Activated CD8-positive, alpha-beta T cell treated with anti-CD3 and anti-CD28 coated beads for 36 hours (primary cell): Measurements from ENCODE around the gene DNAJC16. TPM values are rescaled to one million over a fixed set of nuclear protein-coding genes. Genes with fewer than 3 reads are reported as not detected.

Experiments used
- ATAC-seq: fragments of 200-7000 bp; cut with Tn5 transposase; one replicate; pipeline ENCODE4 v1.10.0; 2021; ENCODE audit warnings: mild to moderate bottlenecking, moderate library complexity
- CTCF ChIA-PET: fragments of 350-600 bp; sonication (Branson Sonifier 250); formaldehyde crosslinking; loops from one replicate; lab custom pipeline; 2021; ENCODE audit warnings: antibody characterized with exemption; lab: Charles Lee
- POLR2A ChIA-PET: fragments of 350-600 bp; sonication (Branson Sonifier 250); formaldehyde crosslinking; loops from one replicate; lab custom pipeline; 2021; ENCODE audit warnings: antibody characterized with exemption; lab: Charles Lee
- DNase-seq: peaks from one replicate; pipeline ENCODE4 v3.0.0-alpha.2; 2020
- H3K27ac Mint-ChIP-seq: one replicate; pipeline ENCODE4 v1.8.0; 2021; ENCODE audit warnings: mild to moderate bottlenecking, mixed read lengths
- H3K27me3 Mint-ChIP-seq: one replicate; pipeline ENCODE4 v1.8.0; 2021; ENCODE audit warnings: mixed read lengths
- H3K36me3 Mint-ChIP-seq: one replicate; pipeline ENCODE4 v1.8.0; 2021; ENCODE audit warnings: low read depth, mixed read lengths
- H3K4me1 Mint-ChIP-seq: one replicate; pipeline ENCODE4 v1.8.0; 2021; ENCODE audit warnings: low read depth, mixed read lengths
- H3K4me3 Mint-ChIP-seq: one replicate; pipeline ENCODE4 v1.8.0; 2021; ENCODE audit warnings: mild to moderate bottlenecking, moderate library complexity, mixed read lengths
- H3K9me3 Mint-ChIP-seq: one replicate; pipeline ENCODE4 v1.8.0; 2021; ENCODE audit warnings: mixed read lengths
- intact Hi-C: fragments of 100-400 bp; cut with micrococcal nuclease; formaldehyde crosslinking; loops from one replicate; pipeline ENCODE4 v1.10.0; 2022
- total RNA-seq, 2 experiments: library from RNA; stranded (reverse); gene quantifications; one replicate each; pipeline ENCODE4 v1.2.3, GENCODE V29; 2021
- TF ChIP-seq, protein P1 (sequence below): fragments of 200-600 bp; IDR thresholded peaks from one replicate; pipeline ENCODE4 v1.8.0; 2022; ENCODE audit warnings: antibody characterized with exemption, mild to moderate bottlenecking

The DNAJC16 gene
- total RNA-seq, 2 experiments from 2014 or later = 10.0 to 13.0 TPM

DNA sequence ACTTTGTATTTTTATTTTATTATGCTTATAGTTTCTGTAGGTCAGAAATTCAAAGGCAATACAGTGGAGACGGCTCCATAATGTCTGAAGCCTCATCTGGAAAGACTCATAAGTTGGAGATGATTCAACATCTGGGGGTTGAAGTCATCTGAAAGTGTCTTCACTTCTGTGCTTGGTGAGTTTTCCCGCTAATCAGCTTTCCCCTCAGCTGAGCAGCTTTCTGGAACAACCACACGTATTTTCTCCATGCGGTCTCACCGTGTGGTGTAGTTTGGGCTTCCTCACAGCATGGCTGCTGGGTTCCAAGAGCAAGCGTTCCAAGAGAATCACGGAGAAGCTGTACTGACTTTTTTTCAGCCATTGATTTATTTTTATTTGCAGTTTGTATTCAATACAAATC is 83.0 kb downstream of the DNAJC16 start:
- Mint-ChIP-seq H3K4me3 (no peak overlapping the region), H3K9me3 (no peaks in the 10 kb centered on the region), H3K27ac (no peak overlapping the region), H3K36me3 (no peaks in the 10 kb centered on the region), H3K4me1 (no peaks in the 10 kb centered on the region), H3K27me3 (no peaks in the 10 kb centered on the region)
- ChIA-PET POLR2A (interaction anchor here (1.2 kb wide), 1 partner anchor 9 kb away, joined by 3 read pairs; no protein-coding TSS in a partner anchor), CTCF (no interaction called here)
- ATAC-seq = no peak
- intact Hi-C loops = no loop called here
- TF ChIP-seq, protein P1, sequence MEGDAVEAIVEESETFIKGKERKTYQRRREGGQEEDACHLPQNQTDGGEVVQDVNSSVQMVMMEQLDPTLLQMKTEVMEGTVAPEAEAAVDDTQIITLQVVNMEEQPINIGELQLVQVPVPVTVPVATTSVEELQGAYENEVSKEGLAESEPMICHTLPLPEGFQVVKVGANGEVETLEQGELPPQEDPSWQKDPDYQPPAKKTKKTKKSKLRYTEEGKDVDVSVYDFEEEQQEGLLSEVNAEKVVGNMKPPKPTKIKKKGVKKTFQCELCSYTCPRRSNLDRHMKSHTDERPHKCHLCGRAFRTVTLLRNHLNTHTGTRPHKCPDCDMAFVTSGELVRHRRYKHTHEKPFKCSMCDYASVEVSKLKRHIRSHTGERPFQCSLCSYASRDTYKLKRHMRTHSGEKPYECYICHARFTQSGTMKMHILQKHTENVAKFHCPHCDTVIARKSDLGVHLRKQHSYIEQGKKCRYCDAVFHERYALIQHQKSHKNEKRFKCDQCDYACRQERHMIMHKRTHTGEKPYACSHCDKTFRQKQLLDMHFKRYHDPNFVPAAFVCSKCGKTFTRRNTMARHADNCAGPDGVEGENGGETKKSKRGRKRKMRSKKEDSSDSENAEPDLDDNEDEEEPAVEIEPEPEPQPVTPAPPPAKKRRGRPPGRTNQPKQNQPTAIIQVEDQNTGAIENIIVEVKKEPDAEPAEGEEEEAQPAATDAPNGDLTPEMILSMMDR = no peak
- no peak for DNase-seq

DNA sequence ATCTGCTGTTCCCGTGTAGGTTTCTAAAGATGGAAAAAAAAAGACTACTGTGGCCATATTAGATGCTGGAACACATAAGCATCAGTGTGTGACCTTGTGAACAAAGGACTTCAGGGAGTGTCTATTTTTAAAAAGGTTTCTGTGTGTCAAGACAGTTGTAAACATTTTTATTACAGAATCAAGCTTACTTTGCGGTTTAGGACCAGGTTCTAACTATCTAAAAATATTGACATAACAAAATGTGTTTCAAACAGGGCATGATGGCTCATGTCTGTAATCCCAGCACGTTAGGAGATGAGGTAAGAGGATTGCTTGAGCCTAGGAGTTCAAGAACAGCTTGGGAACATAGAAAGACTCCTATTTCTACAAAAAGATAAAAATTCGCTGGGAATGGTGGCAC is 83.5 kb downstream of the DNAJC16 start:
- no peak overlapping the region for H3K27ac Mint-ChIP-seq
- no peak for ATAC-seq
- no peaks in the 10 kb centered on the region for H3K36me3 Mint-ChIP-seq
- TF ChIP-seq, protein P1 = no peak
- no peak for DNase-seq
- no peaks in the 10 kb centered on the region for H3K27me3 Mint-ChIP-seq
- H3K9me3 Mint-ChIP-seq = no peaks in the 10 kb centered on the region
- ChIA-PET CTCF (no interaction called here), POLR2A (interaction anchor here (1.2 kb wide), 1 partner anchor 8 kb away, joined by 3 read pairs; no protein-coding TSS in a partner anchor)
- H3K4me3 Mint-ChIP-seq = no peak overlapping the region
- intact Hi-C loops = no loop called here
- H3K4me1 Mint-ChIP-seq = no peaks in the 10 kb centered on the region

DNA sequence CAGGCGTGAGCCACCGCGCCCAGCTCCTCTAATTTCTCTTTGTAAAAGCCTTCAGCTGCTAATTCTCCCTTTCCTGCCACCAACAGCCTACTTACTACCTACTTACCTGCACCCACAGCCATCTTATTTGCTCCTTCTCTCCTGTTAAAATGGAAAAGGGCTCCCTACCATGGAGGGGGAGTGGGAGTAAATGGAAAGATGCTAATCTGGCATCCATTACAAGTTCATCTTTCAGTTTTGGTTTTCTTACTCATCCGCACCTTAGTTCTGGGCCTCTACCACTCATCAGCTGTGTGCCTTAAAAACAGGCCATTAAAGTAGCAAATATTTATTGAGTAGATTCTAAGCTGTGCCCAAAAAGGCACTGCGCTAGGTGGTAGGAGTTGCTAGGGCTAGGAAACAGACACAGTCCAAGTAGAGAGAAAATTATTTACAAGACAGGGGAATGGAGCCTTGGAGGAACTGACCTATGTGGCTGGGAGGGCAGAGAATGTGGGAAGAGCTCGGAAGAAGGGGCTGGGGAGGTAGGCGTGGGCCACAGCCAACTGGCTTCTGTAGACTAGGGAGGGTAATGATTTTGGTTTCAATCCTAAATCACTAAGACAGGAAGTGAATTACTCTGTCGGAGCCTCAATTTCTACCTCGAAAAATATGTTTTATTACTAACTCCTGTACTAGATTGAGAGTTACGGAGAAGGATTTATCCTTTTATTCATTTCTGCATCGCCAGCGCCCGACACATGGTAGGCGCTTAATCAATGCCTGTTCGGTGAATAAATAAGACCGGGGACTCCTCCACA is 89.9 kb downstream of the DNAJC16 start:
- peak overlapping the region; percentile 88 for H3K27ac Mint-ChIP-seq
- intact Hi-C loops = loop anchor here (5.0 kb wide), 1 partner anchor 89 kb away; the partner anchor contains the start of gene DNAJC16
- TF ChIP-seq, protein P1 = no peak
- ATAC-seq = peak; percentile 28
- H3K4me3 Mint-ChIP-seq = peak overlapping the region; percentile 83
- H3K9me3 Mint-ChIP-seq = no peaks in the 10 kb centered on the region
- peaks cover 25% of the 10 kb centered on the region for H3K36me3 Mint-ChIP-seq
- ChIA-PET POLR2A (interaction anchor here (1.3 to 3.1 kb wide), 2 partner anchors 12 to 37 kb away, joined by 6 to 14 read pairs; no protein-coding TSS in a partner anchor), CTCF (interaction anchor here (1.4 kb wide), 1 partner anchor 13 kb away, joined by 5 read pairs; no protein-coding TSS in a partner anchor)
- peaks cover 36% of the 10 kb centered on the region for H3K4me1 Mint-ChIP-seq
- no peaks in the 10 kb centered on the region for H3K27me3 Mint-ChIP-seq
- no peak for DNase-seq

DNA sequence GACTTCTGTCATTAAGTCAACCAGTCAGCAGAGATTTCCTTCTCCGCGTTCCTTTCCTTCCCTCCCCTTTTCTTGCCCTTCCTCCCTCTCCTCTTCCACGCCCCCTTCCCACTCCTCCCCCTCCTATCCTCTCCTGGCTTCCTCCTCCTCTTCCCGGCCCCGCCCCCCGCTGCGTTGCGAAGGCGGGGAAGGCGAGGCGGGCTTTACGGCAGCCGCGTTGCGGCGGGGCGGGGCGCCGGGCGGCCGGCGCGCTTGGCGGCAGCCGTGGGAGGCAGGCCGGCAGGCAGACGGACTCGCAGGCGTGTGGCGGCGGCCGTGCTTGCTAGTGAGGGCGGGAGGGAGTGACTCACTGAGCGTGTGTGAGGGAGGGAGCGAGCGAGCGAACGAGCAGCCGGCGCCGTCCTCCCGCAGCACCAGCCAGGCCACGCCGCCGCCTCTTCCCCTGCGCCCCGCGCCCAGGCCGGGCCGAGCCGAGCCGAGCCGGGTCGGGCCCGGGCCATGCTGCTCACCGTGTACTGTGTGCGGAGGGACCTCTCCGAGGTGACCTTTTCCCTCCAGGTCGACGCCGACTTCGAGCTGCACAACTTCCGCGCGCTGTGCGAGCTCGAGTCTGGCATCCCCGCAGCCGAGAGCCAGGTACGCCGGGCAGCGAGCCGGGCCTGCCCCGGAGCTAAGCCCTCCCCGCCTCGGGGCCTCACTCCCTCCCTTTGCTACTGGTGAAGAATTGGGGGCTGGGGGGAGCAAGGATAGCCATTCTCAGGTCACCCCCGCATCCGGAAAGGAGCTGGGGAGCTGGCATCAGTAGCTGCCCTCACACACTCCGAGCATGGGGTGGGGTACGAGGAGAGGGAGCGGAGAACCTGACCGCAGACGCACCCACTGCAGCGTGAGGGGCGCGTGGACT is 90.8 kb downstream of the DNAJC16 start, which contains the start of gene DDI2:
Gene DDI2 (plus strand): TSS at position 286 of the 904 bp plus-strand sequence. CDS start 213 bp downstream, at position 499.
- Mint-ChIP-seq H3K27me3 (no peaks in the 10 kb centered on the region), H3K9me3 (no peaks in the 10 kb centered on the region), H3K4me1 (peaks cover 42% of the 10 kb centered on the region), H3K4me3 (peak within 1 kb of the TSS; percentile 83), H3K36me3 (peaks cover 29% of the 10 kb centered on the region), H3K27ac (peak within 1 kb of the TSS; percentile 88)
- intact Hi-C loops = loop anchor here (5.0 kb wide), 1 partner anchor 90 kb away; the partner anchor contains the start of gene DNAJC16
- DNase-seq (peak; percentile 95), ATAC-seq (peak; percentile 92)
- TF ChIP-seq, protein P1 = no peak
- ChIA-PET POLR2A (interaction anchor here (0.9 to 3.1 kb wide), 10 partner anchors 10 to 217 kb away, joined by 3 to 18 read pairs (median 4); partner anchors contain the start of gene AGMAT), CTCF (interaction anchor here (0.8 to 2.0 kb wide), 4 partner anchors 21 to 80 kb away, joined by 3 to 5 read pairs (median 4); partner anchors contain the start of gene AGMAT)
